Inflammatory macrophage (primary cell): Measurements from ENCODE around the gene PNCK.

Experiments
- DNase-seq, 2 donors: peaks; one replicate each; pipeline ENCODE4 v3.0.0-alpha.2; 2020 to 2022

PNCK gene

GRCh38 chrX:153657161-153657560 lies 16.5 kb downstream of the PNCK start:
- no peak for DNase-seq

GRCh38 chrX:153653556-153653955 lies 20.1 kb downstream of the PNCK start:
- no peak for DNase-seq

GRCh38 chrX:153651540-153652079 lies 22.0 kb downstream of the PNCK start:
- peak in 1 of 2 donors; percentile 8 for DNase-seq

- no peak for DNase-seq
Observed at GRCh38 chrX:153650959-153651358, 22.7 kb downstream of the PNCK start.

- no peak for DNase-seq
Observed at GRCh38 chrX:153649915-153650782, 23.5 kb downstream of the PNCK start.

- peak; percentile 29 to 55 for DNase-seq
Observed at GRCh38 chrX:153649178-153649914, 24.3 kb downstream of the PNCK start.

DNA sequence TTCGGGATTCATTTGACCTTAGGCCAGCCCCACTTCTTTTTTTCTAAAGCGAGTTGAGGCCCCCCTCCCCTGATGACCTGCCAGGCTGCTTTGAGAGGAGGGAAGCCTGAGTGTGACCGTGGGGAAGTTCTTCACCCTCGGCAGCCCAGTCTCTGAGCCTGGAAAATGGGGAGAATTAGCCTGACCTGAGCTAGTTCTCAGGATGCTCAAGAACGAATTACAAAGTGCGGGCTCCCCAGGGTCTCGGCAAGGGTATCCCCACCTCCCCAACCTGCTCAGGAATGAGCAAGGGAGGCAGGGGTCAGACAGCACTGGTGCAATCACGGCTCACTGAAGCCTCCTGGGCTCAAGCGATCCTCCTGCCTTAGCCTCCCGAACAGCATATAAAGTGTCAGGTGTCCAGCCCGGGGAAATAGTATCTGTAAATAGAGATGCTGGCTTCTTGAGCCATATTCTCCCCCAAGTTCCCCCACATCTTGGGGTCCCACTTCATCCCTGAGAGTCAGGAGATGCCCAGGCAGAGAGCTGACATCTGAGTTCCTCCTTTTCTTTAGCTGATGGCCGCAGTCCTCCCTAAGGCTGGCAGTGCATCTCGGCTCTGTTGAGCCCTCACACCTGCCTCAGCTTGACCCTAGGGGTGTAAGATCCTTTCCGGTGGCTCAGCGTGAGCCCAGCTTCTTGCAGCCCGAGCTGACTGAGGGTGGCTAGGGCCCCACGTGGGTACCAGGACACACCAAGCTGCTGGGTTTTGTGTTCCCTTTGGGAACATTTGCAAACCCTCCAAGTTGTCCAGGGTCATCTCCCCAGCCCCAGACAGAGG lies 25.0 kb downstream of the PNCK start:
- no peak for DNase-seq

- no peak for DNase-seq
Observed at GRCh38 chrX:153647461-153648357, 25.9 kb downstream of the PNCK start.

DNA sequence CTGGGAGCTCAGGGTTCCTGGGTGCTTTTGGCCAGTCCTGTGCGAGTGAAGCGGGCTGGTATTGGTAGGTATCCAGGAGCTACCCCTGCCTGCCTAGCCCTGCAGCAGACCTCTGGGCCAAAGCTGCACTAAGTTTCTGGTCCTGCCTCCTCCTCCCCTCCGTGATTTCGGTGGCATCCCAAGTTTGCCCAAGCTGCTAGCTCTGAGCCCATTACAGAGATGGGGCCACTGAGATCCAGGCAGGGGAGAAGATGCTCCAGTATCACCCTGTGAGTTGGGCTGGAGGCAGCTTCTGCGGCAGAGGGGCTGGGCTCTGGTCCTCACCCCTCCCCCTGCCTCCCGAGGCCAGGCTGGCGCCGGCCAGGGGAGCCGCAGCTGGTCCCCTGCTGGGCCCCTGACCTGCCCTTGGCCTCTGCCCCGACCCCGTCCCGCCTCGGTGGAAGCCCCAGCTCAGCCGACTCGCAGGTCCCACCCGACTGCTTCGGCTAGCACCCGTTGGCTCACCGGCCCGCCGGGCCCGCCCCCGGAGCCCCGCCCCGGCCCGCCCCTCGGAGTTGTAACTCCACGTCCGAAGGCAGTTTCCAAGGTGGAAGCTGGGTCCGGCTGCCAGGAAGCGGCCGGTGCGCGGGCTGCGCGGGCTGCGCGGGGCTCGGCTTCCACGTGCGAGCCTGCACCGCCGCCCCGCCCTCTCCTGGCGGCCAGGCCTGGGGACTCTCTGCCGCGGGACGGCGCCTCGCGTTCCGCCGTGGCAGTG lies 26.8 kb downstream of the PNCK start, which contains the start of gene DUSP9:
DUSP9 (plus strand) TSS at position 584 of the 754 bp plus-strand sequence. CDS start 751 bp downstream, outside the sequence.
- peak in 1 of 2 donors; percentile 24 for DNase-seq

DNA sequence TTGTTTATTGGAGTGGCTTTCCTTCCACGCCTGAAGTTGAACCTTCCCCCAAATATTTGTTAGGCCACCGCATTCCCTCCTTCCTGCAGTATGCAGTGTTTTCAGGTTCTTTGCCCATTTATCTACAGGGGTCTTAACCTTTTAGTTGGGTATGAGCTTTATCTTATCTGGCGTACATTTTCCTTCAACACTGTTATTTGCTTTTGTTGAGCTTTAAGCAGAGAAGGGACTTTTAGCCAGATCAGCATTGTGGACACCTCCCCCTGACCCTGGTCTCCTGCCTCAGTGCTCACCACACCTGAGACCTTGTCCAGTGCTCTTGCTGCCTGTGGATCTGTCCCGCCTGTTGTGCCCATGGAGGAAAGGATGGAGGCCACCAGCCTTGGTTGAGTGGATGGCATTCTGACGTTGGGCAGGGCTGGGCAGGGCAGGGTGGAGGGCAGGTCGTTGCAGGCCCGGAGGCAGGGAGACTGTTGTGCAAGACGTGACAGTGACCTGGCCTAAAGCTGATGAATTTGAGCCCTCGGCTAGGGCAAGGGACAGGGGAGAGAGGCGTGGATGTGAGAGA lies 27.6 kb downstream of the PNCK start:
- DNase-seq, result no peak

DNA sequence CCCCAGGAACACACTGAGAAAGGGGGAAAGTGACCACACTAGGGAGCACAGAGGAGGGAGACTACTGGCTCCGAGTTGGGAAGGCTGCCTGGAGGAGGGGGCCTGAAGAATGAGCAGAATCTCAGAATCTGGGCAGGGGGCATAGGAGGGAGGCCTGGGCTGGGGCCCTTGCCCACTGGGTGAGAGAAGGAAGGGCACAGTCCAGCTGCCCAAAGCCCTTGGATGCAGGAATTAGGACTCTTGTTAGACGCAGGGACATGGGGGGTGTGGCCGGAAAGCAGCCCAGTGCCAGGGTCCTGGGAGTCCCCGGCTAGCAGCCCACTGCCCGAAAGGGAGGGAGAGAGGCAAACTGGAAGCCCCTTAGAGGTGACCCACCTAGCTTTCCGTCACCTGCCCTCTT lies 28.5 kb downstream of the PNCK start:
- no peak for DNase-seq

DNA sequence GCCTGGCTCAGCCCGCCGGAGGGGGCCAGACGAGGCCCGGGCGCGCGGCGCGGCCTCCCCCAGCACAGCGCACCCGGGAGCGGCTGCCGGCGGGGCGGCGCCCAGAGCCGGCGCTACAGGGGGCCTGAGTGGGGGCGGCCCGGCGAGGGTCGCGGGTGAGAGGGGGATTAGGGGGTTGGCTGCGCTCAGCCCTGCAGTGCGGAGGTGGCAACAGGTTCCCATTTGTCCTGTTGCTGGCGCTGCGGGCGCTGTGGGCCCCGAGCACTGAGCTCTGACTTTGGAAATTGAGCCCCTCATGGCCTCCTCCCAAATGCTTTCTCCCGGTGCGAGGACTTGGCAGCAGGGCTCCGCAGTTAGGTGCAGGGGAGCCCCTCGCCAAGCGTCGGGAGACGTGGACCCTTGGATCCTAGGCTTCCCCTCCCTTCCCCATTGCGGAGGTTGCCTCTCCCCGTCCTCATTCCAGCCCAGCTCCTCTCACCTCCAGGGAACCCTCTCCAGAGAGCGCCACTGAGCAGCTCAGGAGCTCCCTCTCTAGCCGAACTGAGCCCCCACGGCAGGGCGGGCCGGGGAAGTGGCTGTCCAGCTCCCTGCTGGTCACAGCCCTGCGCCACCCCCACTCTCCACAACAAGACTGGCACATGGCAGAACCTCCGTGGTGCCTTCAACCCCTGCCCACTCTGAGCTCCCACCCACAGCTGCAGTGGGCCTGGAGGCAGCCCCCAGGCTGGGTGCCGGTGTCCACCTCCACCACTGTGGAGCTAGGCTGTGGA lies 29.1 kb downstream of the PNCK start:
- no peak for DNase-seq

- DNase-seq, result peak in 1 of 2 donors; percentile 5
Observed at GRCh38 chrX:153643431-153644351, 29.9 kb downstream of the PNCK start.

GRCh38 chrX:153642655-153643430 lies 30.8 kb downstream of the PNCK start:
- no peak for DNase-seq

- DNase-seq, result no peak
Observed at GRCh38 chrX:153642051-153642654, 31.5 kb downstream of the PNCK start.

- no peak for DNase-seq
Observed at GRCh38 chrX:153641627-153642026, 32.0 kb downstream of the PNCK start.
